Smooth muscle cell (in vitro differentiated cells): ENCODE measurements around the gene ARPC2. TPM values are rescaled to one million over a fixed set of nuclear protein-coding genes. Genes with fewer than 3 reads are reported as not detected.

Experiments used
- DNase-seq: peaks from one replicate; lab custom pipeline; 2025; ENCODE audit not compliant: unreplicated experiment; lab: John Stamatoyannopoulos, UW
- H2AFZ ChIP-seq: fragments of 200-600 bp; sonication (generic); 2 replicates; pipeline ENCODE4 v1.6.0; 2016; ENCODE audit warnings: antibody characterized with exemption, low read depth, mild to moderate bottlenecking
- H3F3A ChIP-seq: fragments of 200-600 bp; sonication (generic); 2 replicates; pipeline ENCODE4 v1.6.0; 2017; ENCODE audit warnings: antibody characterized with exemption, low read depth
- H3K27ac ChIP-seq: fragments of 200-600 bp; sonication (generic); 2 replicates; pipeline ENCODE4 v1.5.1; 2016; ENCODE audit warnings: low read depth, mild to moderate bottlenecking
- H3K27me3 ChIP-seq: fragments of 200-600 bp; sonication (generic); 2 replicates; pipeline ENCODE4 v1.6.1; 2016; ENCODE audit warnings: low read depth, mild to moderate bottlenecking
- H3K36me3 ChIP-seq: fragments of 200-600 bp; sonication (generic); 2 replicates; pipeline ENCODE4 v1.5.1; 2016; ENCODE audit warnings: low read depth
- H3K4me1 ChIP-seq: fragments of 200-600 bp; sonication (generic); 2 replicates; pipeline ENCODE4 v1.5.1; 2016; ENCODE audit warnings: low read depth
- H3K4me2 ChIP-seq: fragments of 200-600 bp; sonication (generic); 2 replicates; pipeline ENCODE4 v1.6.0; 2016; ENCODE audit warnings: mild to moderate bottlenecking
- H3K4me3 ChIP-seq: fragments of 200-600 bp; sonication (generic); 2 replicates; pipeline ENCODE4 v1.5.1; 2016; ENCODE audit warnings: mild to moderate bottlenecking
- H3K79me2 ChIP-seq: fragments of 200-600 bp; sonication (generic); 2 replicates; pipeline ENCODE4 v1.6.0; 2016; ENCODE audit warnings: low read depth, mild to moderate bottlenecking
- H3K9ac ChIP-seq: fragments of 200-600 bp; sonication (generic); 2 replicates; pipeline ENCODE4 v1.6.0; 2016; ENCODE audit warnings: low read depth
- H3K9me3 ChIP-seq: fragments of 200-600 bp; sonication (generic); replicated peaks from 2 replicates; pipeline ENCODE4 v1.5.1; 2016; ENCODE audit warnings: low read depth
- H4K20me1 ChIP-seq: fragments of 200-600 bp; sonication (generic); 2 replicates; pipeline ENCODE4 v1.6.0; 2016; ENCODE audit warnings: low read depth
- CTCF ChIP-seq: fragments of 200-600 bp; sonication (generic); IDR thresholded peaks from 2 replicates; pipeline ENCODE4 v1.5.1; 2017; ENCODE audit warnings: borderline replicate concordance, mild to moderate bottlenecking, antibody characterized with exemption; ENCODE audit not compliant: insufficient read depth, poor library complexity, severe bottlenecking
- WGBS: methylation state at CpG from one replicate; pipeline ENCODE4 v1.1.7; 2016; ENCODE audit warnings: low lambda C conversion rate; 5-methylcytosine and 5-hydroxymethylcytosine counted together
- polyA plus RNA-seq: library from polyadenylated mRNA; unstranded; fragments of >200 nt; fragmentation: Nextera tagmentation; extraction: Ambion mirVana; gene quantifications from 2 replicates; pipeline ENCODE4 v1.2.1, GENCODE V29; 2016
- total RNA-seq: library from RNA; depleted of rRNA; stranded (reverse); fragments of >200 nt; gene quantifications from 2 replicates; pipeline ENCODE4 v1.2.3, GENCODE V29; 2014

Gene ARPC2
- total and polyA plus RNA-seq, 2 experiments from 2014 or later = 653 to 858 TPM

- H3K4me2 ChIP-seq = peak overlapping the region; percentile 70
- DNase-seq = no peak
- H3K36me3 ChIP-seq = peaks cover 22% of the 10 kb centered on the region
- peaks cover 73% of the 10 kb centered on the region for H3F3A ChIP-seq
- peaks cover 95% of the 10 kb centered on the region for H4K20me1 ChIP-seq
- H3K9me3 ChIP-seq = no peaks in the 10 kb centered on the region
- H2AFZ ChIP-seq = no peak overlapping the region
- TF ChIP-seq CTCF = no peak
- H3K27ac ChIP-seq = peak overlapping the region; percentile 87
- H3K9ac ChIP-seq = no peak overlapping the region
- peaks cover 10% of the 10 kb centered on the region for H3K4me1 ChIP-seq
- no peak overlapping the region for H3K4me3 ChIP-seq
- H3K27me3 ChIP-seq = no peaks in the 10 kb centered on the region
- WGBS = 93% methylated on average over 6 of the region's 6 CpGs
- H3K79me2 ChIP-seq = peaks cover 79% of the 10 kb centered on the region
Measured at GRCh38 chr2:218228366-218229090, 11.5 kb downstream of the ARPC2 start.

GRCh38 chr2:218229239-218229638, 12.2 kb downstream of the ARPC2 start:
- no peaks in the 10 kb centered on the region for H3K27me3 ChIP-seq
- H3K36me3 ChIP-seq = peaks cover 22% of the 10 kb centered on the region
- 6% methylated on average over 3 of the region's 3 CpGs for WGBS
- peaks cover 10% of the 10 kb centered on the region for H3K4me1 ChIP-seq
- no peak overlapping the region for H3K9ac ChIP-seq
- DNase-seq = no peak
- no peak overlapping the region for H2AFZ ChIP-seq
- no peak overlapping the region for H3K4me3 ChIP-seq
- peak overlapping the region; percentile 70 for H3K4me2 ChIP-seq
- peaks cover 78% of the 10 kb centered on the region for H3F3A ChIP-seq
- H3K79me2 ChIP-seq = peaks cover 77% of the 10 kb centered on the region
- H4K20me1 ChIP-seq = peaks cover 95% of the 10 kb centered on the region
- H3K27ac ChIP-seq = peak overlapping the region; percentile 87
- no peaks in the 10 kb centered on the region for H3K9me3 ChIP-seq
- TF ChIP-seq CTCF = no peak

- Histone ChIP-seq H3K4me2 (peak overlapping the region; percentile 70), H3K4me1 (peaks cover 10% of the 10 kb centered on the region), H4K20me1 (peaks cover 95% of the 10 kb centered on the region), H3K79me2 (peaks cover 77% of the 10 kb centered on the region), H3K4me3 (peak overlapping the region; percentile 9), H3K9me3 (no peaks in the 10 kb centered on the region), H3K27ac (peak overlapping the region; percentile 87), H2AFZ (no peak overlapping the region), H3K27me3 (no peaks in the 10 kb centered on the region), H3F3A (peaks cover 78% of the 10 kb centered on the region), H3K9ac (no peak overlapping the region), H3K36me3 (peaks cover 20% of the 10 kb centered on the region)
- no peak for TF ChIP-seq CTCF
- no peak for DNase-seq
- WGBS = 75% methylated on average over 4 of the region's 4 CpGs
Measured at GRCh38 chr2:218229851-218230250, 12.9 kb downstream of the ARPC2 start.

- H3K36me3 ChIP-seq = peaks cover 21% of the 10 kb centered on the region
- no peaks in the 10 kb centered on the region for H3K9me3 ChIP-seq
- no peak for TF ChIP-seq CTCF
- H3K4me2 ChIP-seq = peak overlapping the region; percentile 70
- peaks cover 10% of the 10 kb centered on the region for H3K4me1 ChIP-seq
- H3F3A ChIP-seq = peaks cover 69% of the 10 kb centered on the region
- H3K79me2 ChIP-seq = peaks cover 68% of the 10 kb centered on the region
- H3K9ac ChIP-seq = no peak overlapping the region
- 3% methylated on average over 1 of the region's 1 CpG for WGBS
- no peak overlapping the region for H3K4me3 ChIP-seq
- DNase-seq = no peak
- no peaks in the 10 kb centered on the region for H3K27me3 ChIP-seq
- H2AFZ ChIP-seq = no peak overlapping the region
- peak overlapping the region; percentile 87 for H3K27ac ChIP-seq
- H4K20me1 ChIP-seq = peaks cover 95% of the 10 kb centered on the region
Measured at GRCh38 chr2:218230882-218231281, 13.9 kb downstream of the ARPC2 start.
